Mesendoderm (in vitro differentiated cells): ENCODE measurements around the gene CKAP5.

ENCODE experiments used
- DNase-seq: peaks from one replicate; pipeline ENCODE4 v3.0.0; 2013
- H2AK5ac ChIP-seq: 2 replicates; pipeline ENCODE4 v1.6.1; 2013; ENCODE audit warnings: low read length, inconsistent platforms
- H2BK120ac ChIP-seq: 2 replicates; pipeline ENCODE4 v1.6.1; 2013; ENCODE audit warnings: low read depth, mild to moderate bottlenecking, low read length, moderate library complexity, mixed read lengths
- H2BK15ac ChIP-seq: replicated peaks from 2 replicates; pipeline ENCODE4 v1.6.1; 2013; ENCODE audit warnings: low read depth, mild to moderate bottlenecking, moderate library complexity
- H2BK5ac ChIP-seq: 2 replicates; pipeline ENCODE4 v1.6.1; 2013; ENCODE audit warnings: low read length, inconsistent platforms
- H3K18ac ChIP-seq: 2 replicates; pipeline ENCODE4 v1.6.1; 2013; ENCODE audit warnings: mild to moderate bottlenecking, low read length, mixed read lengths
- H3K23ac ChIP-seq: one replicate; pipeline ENCODE4 v1.6.1; 2013; ENCODE audit warnings: low read length
- H3K27ac ChIP-seq: 2 replicates; pipeline ENCODE4 v1.5.1; 2013; ENCODE audit warnings: low read depth, mild to moderate bottlenecking, inconsistent platforms, low read length, moderate library complexity
- H3K27me3 ChIP-seq: 2 replicates; pipeline ENCODE4 v1.6.1; 2013; ENCODE audit warnings: low read length, control low read depth, mild to moderate bottlenecking, inconsistent platforms; ENCODE audit not compliant: insufficient read depth, poor library complexity
- H3K36me3 ChIP-seq: 2 replicates; pipeline ENCODE4 v1.6.1; 2013; ENCODE audit warnings: low read length, inconsistent platforms; ENCODE audit not compliant: control insufficient read depth, insufficient read depth
- H3K4ac ChIP-seq: one replicate; pipeline ENCODE4 v1.6.1; 2013; ENCODE audit warnings: low read depth, mild to moderate bottlenecking, low read length, moderate library complexity
- H3K4me1 ChIP-seq: 2 replicates; pipeline ENCODE4 v1.6.1; 2013; ENCODE audit warnings: low read depth, low read length, inconsistent platforms; ENCODE audit not compliant: control insufficient read depth
- H3K4me2 ChIP-seq: 2 replicates; pipeline ENCODE4 v1.6.1; 2013; ENCODE audit warnings: low read length
- H3K4me3 ChIP-seq: 2 replicates; pipeline ENCODE4 v1.5.1; 2013; ENCODE audit warnings: mild to moderate bottlenecking, low read length
- H3K56ac ChIP-seq: one replicate; pipeline ENCODE4 v1.6.1; 2013; ENCODE audit warnings: low read length
- H3K79me1 ChIP-seq: 2 replicates; pipeline ENCODE4 v1.6.1; 2013; ENCODE audit warnings: low read length, inconsistent platforms
- H3K79me2 ChIP-seq: 2 replicates; pipeline ENCODE4 v1.6.1; 2013; ENCODE audit warnings: mild to moderate bottlenecking, low read length; ENCODE audit not compliant: control insufficient read depth, insufficient read depth
- H3K9ac ChIP-seq: 2 replicates; pipeline ENCODE4 v1.6.1; 2013; ENCODE audit warnings: low read length, inconsistent platforms
- H4K5ac ChIP-seq: one replicate; pipeline ENCODE4 v1.6.1; 2013; ENCODE audit warnings: low read length
- H4K8ac ChIP-seq: one replicate; pipeline ENCODE4 v1.6.1; 2013; ENCODE audit warnings: low read depth, mild to moderate bottlenecking, control low read depth, low read length, moderate library complexity
- WGBS: extraction: QIAGEN DNeasy Blood & Tissue Kit; methylation state at CpG from one replicate; pipeline ENCODE4 v1.1.7; 2013; ENCODE audit warnings: low lambda C conversion rate, missing lambda C conversion rate; ENCODE audit not compliant: insufficient coverage; ENCODE audit errors: extremely low coverage; 5-methylcytosine and 5-hydroxymethylcytosine counted together

CKAP5 gene

GRCh38 chr11:46860218-46860617 lies 14.1 kb upstream of the CKAP5 start:
- H3K9ac ChIP-seq = no peak overlapping the region
- no peak overlapping the region for H4K5ac ChIP-seq
- no peak overlapping the region for H2AK5ac ChIP-seq
- no peak overlapping the region for H3K23ac ChIP-seq
- H3K27me3 ChIP-seq = no peaks in the 10 kb centered on the region
- no peak overlapping the region for H4K8ac ChIP-seq
- no peaks in the 10 kb centered on the region for H3K79me1 ChIP-seq
- no peak overlapping the region for H3K56ac ChIP-seq
- no peak overlapping the region for H2BK5ac ChIP-seq
- no peak overlapping the region for H3K4me2 ChIP-seq
- WGBS = no CpG with 5 or more reads among the region's 4 CpGs
- no peak overlapping the region for H3K27ac ChIP-seq
- H3K4me3 ChIP-seq = no peak overlapping the region
- H3K4ac ChIP-seq = no peak overlapping the region
- H3K18ac ChIP-seq = no peak overlapping the region
- H2BK15ac ChIP-seq = no peak overlapping the region
- peaks cover 24% of the 10 kb centered on the region for H3K36me3 ChIP-seq
- no peak overlapping the region for H2BK120ac ChIP-seq
- H3K79me2 ChIP-seq = no peaks in the 10 kb centered on the region
- no peak for DNase-seq
- H3K4me1 ChIP-seq = no peaks in the 10 kb centered on the region

DNA sequence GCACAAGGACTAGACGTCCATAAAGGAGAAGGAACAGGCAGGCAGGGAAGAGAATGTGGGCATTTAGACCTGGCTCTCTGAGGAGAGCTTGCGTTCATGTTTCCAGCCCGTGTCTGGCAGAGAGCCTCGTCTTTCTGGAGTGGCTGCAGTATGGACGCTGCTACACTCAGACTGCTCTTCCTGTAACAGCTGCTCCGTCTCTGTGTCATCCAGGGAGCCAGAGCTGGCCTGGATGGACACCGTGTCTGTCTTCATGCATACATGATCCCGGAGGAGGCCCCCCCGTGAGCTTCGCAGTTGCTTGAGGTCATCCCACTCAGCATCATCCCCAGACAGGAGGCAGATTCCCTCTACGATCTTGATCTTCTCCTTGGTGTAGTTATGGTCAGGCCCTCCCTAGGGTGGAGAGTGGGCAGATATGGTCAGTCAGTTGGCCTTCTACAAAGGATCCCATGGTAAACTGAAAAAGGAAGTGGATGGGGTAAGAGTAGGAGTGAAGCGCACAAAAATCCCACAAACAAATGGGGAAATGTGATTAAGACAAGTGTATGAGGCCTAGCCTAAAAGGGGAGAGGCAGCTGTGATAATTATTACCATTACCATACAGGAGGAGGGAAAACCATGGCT lies 13.0 kb upstream of the CKAP5 start:
- no peaks in the 10 kb centered on the region for H3K27me3 ChIP-seq
- H3K79me2 ChIP-seq = no peaks in the 10 kb centered on the region
- no peak overlapping the region for H3K4me3 ChIP-seq
- H3K4me2 ChIP-seq = no peak overlapping the region
- H2BK15ac ChIP-seq = no peak overlapping the region
- H2BK5ac ChIP-seq = no peak overlapping the region
- H3K23ac ChIP-seq = no peak overlapping the region
- H2BK120ac ChIP-seq = no peak overlapping the region
- no peak overlapping the region for H3K4ac ChIP-seq
- no peak overlapping the region for H4K5ac ChIP-seq
- no peak overlapping the region for H3K9ac ChIP-seq
- H4K8ac ChIP-seq = no peak overlapping the region
- H3K79me1 ChIP-seq = no peaks in the 10 kb centered on the region
- H2AK5ac ChIP-seq = no peak overlapping the region
- DNase-seq = no peak
- no peak overlapping the region for H3K27ac ChIP-seq
- H3K56ac ChIP-seq = no peak overlapping the region
- WGBS = no CpG with 5 or more reads among the region's 12 CpGs
- no peak overlapping the region for H3K18ac ChIP-seq
- peaks cover 20% of the 10 kb centered on the region for H3K36me3 ChIP-seq
- H3K4me1 ChIP-seq = no peaks in the 10 kb centered on the region

DNA sequence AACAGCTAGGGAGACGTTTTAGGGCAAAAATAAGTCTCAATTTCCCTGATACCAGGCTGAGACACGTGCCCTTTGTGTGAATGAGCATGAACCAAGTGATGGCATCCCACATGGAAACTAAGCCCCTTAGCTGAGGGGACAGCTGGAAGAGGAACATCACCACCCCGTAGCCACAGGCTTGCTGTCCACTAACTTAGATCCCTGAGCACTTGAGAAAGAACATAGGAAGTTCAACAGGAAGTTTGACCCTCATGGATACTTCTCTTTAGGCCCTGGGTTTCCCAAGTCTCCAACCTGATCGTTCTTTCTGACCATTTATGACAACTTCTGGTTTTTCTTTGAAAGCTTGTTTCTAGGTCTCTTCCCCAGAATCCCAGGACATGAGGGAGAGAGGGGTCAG lies 11.6 kb upstream of the CKAP5 start:
- Histone ChIP-seq H2BK120ac (no peak overlapping the region), H3K4me2 (no peak overlapping the region), H3K27me3 (no peaks in the 10 kb centered on the region), H3K4me3 (no peak overlapping the region), H3K23ac (no peak overlapping the region), H3K79me2 (no peaks in the 10 kb centered on the region), H2AK5ac (no peak overlapping the region), H3K36me3 (peaks cover 15% of the 10 kb centered on the region), H3K56ac (no peak overlapping the region), H4K5ac (no peak overlapping the region), H4K8ac (no peak overlapping the region), H3K9ac (no peak overlapping the region), H3K79me1 (no peaks in the 10 kb centered on the region), H3K18ac (no peak overlapping the region), H2BK15ac (no peak overlapping the region), H3K4ac (no peak overlapping the region), H2BK5ac (no peak overlapping the region), H3K4me1 (no peaks in the 10 kb centered on the region), H3K27ac (no peak overlapping the region)
- no peak for DNase-seq
- WGBS = no CpG with 5 or more reads among the region's 4 CpGs

DNA sequence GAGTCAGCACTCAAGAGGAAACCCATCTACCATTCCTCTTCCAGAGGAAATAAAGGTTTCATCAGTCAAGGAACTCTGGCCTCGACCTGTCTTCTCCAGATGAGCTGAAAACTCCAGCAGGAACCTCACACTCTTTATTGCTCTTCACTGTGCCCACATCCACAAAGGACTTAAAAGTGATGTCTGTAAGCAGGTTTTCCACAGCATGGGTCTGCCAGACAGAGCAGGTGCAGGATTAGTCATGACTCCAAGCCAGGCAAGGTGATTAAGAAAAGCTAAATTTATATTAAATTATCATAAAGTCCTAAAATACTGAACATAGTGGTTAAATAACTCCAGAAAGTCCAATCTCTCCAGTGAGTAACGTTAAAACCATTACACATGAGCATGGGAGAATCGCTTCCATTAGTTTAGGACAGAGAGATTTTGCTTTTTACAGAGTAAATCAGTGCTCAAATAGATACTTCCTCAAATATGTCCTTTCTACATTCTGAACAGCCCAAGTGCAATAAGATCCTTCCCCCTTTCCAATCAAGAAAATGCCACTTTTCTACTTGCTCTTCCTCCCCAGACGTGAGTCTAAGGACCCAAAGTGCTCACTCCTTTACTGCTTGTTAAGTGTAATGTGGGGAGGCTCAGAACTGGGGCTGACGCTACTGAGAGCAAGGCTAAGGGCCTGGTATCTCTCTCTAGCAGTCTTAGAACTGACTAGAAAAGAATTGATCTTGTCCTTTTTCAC lies 10.7 kb upstream of the CKAP5 start:
- Histone ChIP-seq H3K4me2 (no peak overlapping the region), H4K8ac (no peak overlapping the region), H3K56ac (no peak overlapping the region), H3K4ac (no peak overlapping the region), H3K36me3 (peaks cover 14% of the 10 kb centered on the region), H3K79me2 (no peaks in the 10 kb centered on the region), H3K4me3 (no peak overlapping the region), H3K27me3 (no peaks in the 10 kb centered on the region), H3K79me1 (no peaks in the 10 kb centered on the region), H3K23ac (no peak overlapping the region), H3K27ac (no peak overlapping the region), H2BK15ac (no peak overlapping the region), H2BK120ac (no peak overlapping the region), H4K5ac (no peak overlapping the region), H3K9ac (no peak overlapping the region), H3K18ac (no peak overlapping the region), H2AK5ac (no peak overlapping the region), H2BK5ac (no peak overlapping the region), H3K4me1 (no peaks in the 10 kb centered on the region)
- no peak for DNase-seq
- WGBS = no CpG with 5 or more reads among the region's 5 CpGs

DNA sequence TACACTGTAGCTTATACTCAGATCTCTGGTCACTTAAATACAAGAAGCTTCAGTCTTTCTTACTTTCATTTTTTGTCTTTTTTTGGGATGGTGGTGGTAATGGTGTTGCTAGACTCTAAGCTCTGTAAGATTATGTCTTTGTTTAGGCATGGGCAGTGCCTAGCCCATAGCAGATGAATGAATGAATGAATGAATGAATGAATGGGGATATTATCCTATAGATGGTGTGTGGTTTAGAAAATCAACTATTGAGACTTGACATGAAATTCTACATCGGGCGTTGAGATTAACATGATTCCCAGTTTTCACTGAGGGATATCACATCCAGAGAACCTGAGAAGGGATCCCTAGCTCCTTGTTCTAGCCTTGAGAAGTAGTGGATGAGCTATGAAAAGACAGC lies 9.8 kb upstream of the CKAP5 start:
- Histone ChIP-seq H3K23ac (no peak overlapping the region), H3K4me2 (no peak overlapping the region), H2BK120ac (no peak overlapping the region), H2BK5ac (no peak overlapping the region), H4K5ac (no peak overlapping the region), H3K4ac (no peak overlapping the region), H3K9ac (no peak overlapping the region), H2BK15ac (no peak overlapping the region), H3K36me3 (peaks cover 13% of the 10 kb centered on the region), H3K79me2 (no peaks in the 10 kb centered on the region), H3K27ac (no peak overlapping the region), H3K4me1 (no peaks in the 10 kb centered on the region), H4K8ac (no peak overlapping the region), H2AK5ac (no peak overlapping the region), H3K56ac (no peak overlapping the region), H3K79me1 (no peaks in the 10 kb centered on the region), H3K18ac (no peak overlapping the region), H3K4me3 (no peak overlapping the region), H3K27me3 (no peaks in the 10 kb centered on the region)
- DNase-seq = no peak
- no CpG with 5 or more reads among the region's 2 CpGs for WGBS

DNA sequence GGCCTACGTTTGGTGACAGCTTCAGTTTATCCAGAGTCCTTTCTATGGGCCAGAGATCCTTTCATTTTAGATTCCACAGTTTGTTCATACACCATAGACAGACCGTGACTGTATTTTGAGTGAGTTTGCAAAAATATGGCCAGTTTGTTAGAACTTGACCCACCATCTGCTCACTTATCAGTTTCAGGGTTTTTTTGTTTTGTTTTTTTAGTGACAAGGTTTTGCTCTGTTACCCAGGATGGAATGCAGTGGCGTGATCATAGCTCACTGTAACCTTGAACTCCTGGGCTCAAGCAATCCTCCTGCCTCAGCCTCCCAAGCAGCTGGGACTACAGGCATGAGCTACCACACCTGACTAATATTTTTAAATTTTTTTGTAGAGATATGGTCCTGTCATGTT lies 9.1 kb upstream of the CKAP5 start:
- no peak overlapping the region for H2BK120ac ChIP-seq
- no peaks in the 10 kb centered on the region for H3K79me1 ChIP-seq
- H3K23ac ChIP-seq = no peak overlapping the region
- H3K56ac ChIP-seq = no peak overlapping the region
- no peak overlapping the region for H3K4ac ChIP-seq
- H3K36me3 ChIP-seq = peaks cover 11% of the 10 kb centered on the region
- no peak overlapping the region for H3K4me2 ChIP-seq
- H3K4me1 ChIP-seq = no peaks in the 10 kb centered on the region
- DNase-seq = no peak
- no peak overlapping the region for H4K8ac ChIP-seq
- H2BK5ac ChIP-seq = no peak overlapping the region
- no peak overlapping the region for H2AK5ac ChIP-seq
- no peak overlapping the region for H3K27ac ChIP-seq
- no peaks in the 10 kb centered on the region for H3K27me3 ChIP-seq
- no peak overlapping the region for H3K4me3 ChIP-seq
- H2BK15ac ChIP-seq = no peak overlapping the region
- H3K79me2 ChIP-seq = no peaks in the 10 kb centered on the region
- H4K5ac ChIP-seq = no peak overlapping the region
- H3K9ac ChIP-seq = no peak overlapping the region
- H3K18ac ChIP-seq = no peak overlapping the region
- WGBS = no CpG with 5 or more reads among the region's 3 CpGs
